ENCODE measurements around the gene TMEM138. TPM values are rescaled to one million over a fixed set of nuclear protein-coding genes. Genes with fewer than 3 reads are reported as not detected.

TMEM138 gene
- total RNA-seq, 1 donor = 41.3 TPM

- H3K36me3 ChIP-seq (ENCODE audit: insufficient read depth, low read length) = peaks cover 13% of the 10 kb centered on the region
- TF ChIP-seq CTCF (IDR thresholded peaks at IDR 0.05; ENCODE audit: extremely low read depth, low read depth, low read length) = no peak
- H3K27me3 ChIP-seq (ENCODE audit: insufficient read depth, low read length) = no peaks in the 10 kb centered on the region
- H3K4me2 ChIP-seq (ENCODE audit: insufficient read depth, low read length) = no peak overlapping the region
- H3K79me2 ChIP-seq (ENCODE audit: insufficient read depth, low read length) = peaks cover 10% of the 10 kb centered on the region
- no peak overlapping the region for H2AFZ ChIP-seq (ENCODE audit: low read length)
- no peaks in the 10 kb centered on the region for H3K9me3 ChIP-seq (ENCODE audit: low read depth, low read length)
- H3K27ac ChIP-seq (ENCODE audit: low read depth, low read length) = no peak overlapping the region
- H3K4me3 ChIP-seq (ENCODE audit: insufficient read depth, low read length) = no peak overlapping the region
- H3K4me1 ChIP-seq (ENCODE audit: insufficient read depth, low read length) = peaks cover 16% of the 10 kb centered on the region
- no peak for DNase-seq (ENCODE audit: insufficient read length, low spot score, missing footprints)
- H4K20me1 ChIP-seq (ENCODE audit: insufficient read depth, low read length) = no peaks in the 10 kb centered on the region
Measured at GRCh38 chr11:61390161-61390560, 28.0 kb downstream of the TMEM138 start.

GRCh38 chr11:61392981-61393595 lies 30.9 kb downstream of the TMEM138 start:
- Histone ChIP-seq H3K4me1 (ENCODE audit: insufficient read depth, low read length) (peaks cover 16% of the 10 kb centered on the region), H4K20me1 (ENCODE audit: insufficient read depth, low read length) (no peaks in the 10 kb centered on the region), H3K27ac (ENCODE audit: low read depth, low read length) (peak overlapping the region; percentile 72), H3K79me2 (ENCODE audit: insufficient read depth, low read length) (peaks cover 10% of the 10 kb centered on the region), H3K36me3 (ENCODE audit: insufficient read depth, low read length) (peaks cover 24% of the 10 kb centered on the region), H2AFZ (ENCODE audit: low read length) (peak overlapping the region; percentile 89), H3K4me3 (ENCODE audit: insufficient read depth, low read length) (peak overlapping the region; percentile 76), H3K4me2 (ENCODE audit: insufficient read depth, low read length) (peak overlapping the region; percentile 88), H3K9me3 (ENCODE audit: low read depth, low read length) (no peaks in the 10 kb centered on the region), H3K27me3 (ENCODE audit: insufficient read depth, low read length) (no peaks in the 10 kb centered on the region)
- peak; percentile 39 for TF ChIP-seq CTCF (IDR thresholded peaks at IDR 0.05; ENCODE audit: extremely low read depth, low read depth, low read length)
- no peak for DNase-seq (ENCODE audit: insufficient read length, low spot score, missing footprints)

GRCh38 chr11:61401173-61401572 lies 39.0 kb downstream of the TMEM138 start:
- no peaks in the 10 kb centered on the region for H3K79me2 ChIP-seq (ENCODE audit: insufficient read depth, low read length)
- H3K27me3 ChIP-seq (ENCODE audit: insufficient read depth, low read length) = no peaks in the 10 kb centered on the region
- H3K4me3 ChIP-seq (ENCODE audit: insufficient read depth, low read length) = no peak overlapping the region
- TF ChIP-seq CTCF (IDR thresholded peaks at IDR 0.05; ENCODE audit: extremely low read depth, low read depth, low read length) = no peak
- H2AFZ ChIP-seq (ENCODE audit: low read length) = no peak overlapping the region
- no peak for DNase-seq (ENCODE audit: insufficient read length, low spot score, missing footprints)
- H3K36me3 ChIP-seq (ENCODE audit: insufficient read depth, low read length) = peaks cover 46% of the 10 kb centered on the region
- H4K20me1 ChIP-seq (ENCODE audit: insufficient read depth, low read length) = peaks cover 8% of the 10 kb centered on the region
- H3K4me1 ChIP-seq (ENCODE audit: insufficient read depth, low read length) = peaks cover 3% of the 10 kb centered on the region
- no peak overlapping the region for H3K4me2 ChIP-seq (ENCODE audit: insufficient read depth, low read length)
- no peaks in the 10 kb centered on the region for H3K9me3 ChIP-seq (ENCODE audit: low read depth, low read length)
- H3K27ac ChIP-seq (ENCODE audit: low read depth, low read length) = no peak overlapping the region

- no peak for TF ChIP-seq CTCF (IDR thresholded peaks at IDR 0.05; ENCODE audit: extremely low read depth, low read depth, low read length)
- no peak for DNase-seq (ENCODE audit: insufficient read length, low spot score, missing footprints)
- H3K4me1 ChIP-seq (ENCODE audit: insufficient read depth, low read length) = peaks cover 3% of the 10 kb centered on the region
- H3K27ac ChIP-seq (ENCODE audit: low read depth, low read length) = no peak overlapping the region
- H3K4me3 ChIP-seq (ENCODE audit: insufficient read depth, low read length) = no peak overlapping the region
- no peak overlapping the region for H2AFZ ChIP-seq (ENCODE audit: low read length)
- H3K36me3 ChIP-seq (ENCODE audit: insufficient read depth, low read length) = peaks cover 48% of the 10 kb centered on the region
- no peaks in the 10 kb centered on the region for H3K27me3 ChIP-seq (ENCODE audit: insufficient read depth, low read length)
- H3K4me2 ChIP-seq (ENCODE audit: insufficient read depth, low read length) = no peak overlapping the region
- H4K20me1 ChIP-seq (ENCODE audit: insufficient read depth, low read length) = peaks cover 8% of the 10 kb centered on the region
- H3K9me3 ChIP-seq (ENCODE audit: low read depth, low read length) = no peaks in the 10 kb centered on the region
- H3K79me2 ChIP-seq (ENCODE audit: insufficient read depth, low read length) = no peaks in the 10 kb centered on the region
Measured at GRCh38 chr11:61401573-61401972, 39.4 kb downstream of the TMEM138 start.
